Gastroesophageal sphincter (tissue), 3 donors: ENCODE results near the gene APOB.

Experiments
- EP300 ChIP-seq: sonication (generic); formaldehyde crosslinking; IDR thresholded peaks from one replicate; pipeline ENCODE4 v1.6.1; 2017; ENCODE audit warnings: antibody characterized with exemption, mild to moderate bottlenecking
- POLR2A ChIP-seq, 2 donors: fragments of 450-650 bp; IDR thresholded peaks; one replicate each; pipeline ENCODE4 v1.6.1; 2017; ENCODE audit warnings: antibody characterized with exemption in 2 of 2, mild to moderate bottlenecking in 2 of 2, moderate library complexity in 1 of 2
- TF ChIP-seq, protein P1 (sequence below), 4 experiments: fragments of 200-600 bp in 2 of 4; fragments of 450-650 bp in 2 of 4; sonication (generic) in 1 of 4; IDR thresholded peaks; one replicate each; pipeline ENCODE4 v1.5.1; 2017 to 2019; ENCODE audit warnings: antibody characterized with exemption in 4 of 4, mild to moderate bottlenecking in 2 of 4, moderate library complexity in 2 of 4

- TF ChIP-seq, protein P1, sequence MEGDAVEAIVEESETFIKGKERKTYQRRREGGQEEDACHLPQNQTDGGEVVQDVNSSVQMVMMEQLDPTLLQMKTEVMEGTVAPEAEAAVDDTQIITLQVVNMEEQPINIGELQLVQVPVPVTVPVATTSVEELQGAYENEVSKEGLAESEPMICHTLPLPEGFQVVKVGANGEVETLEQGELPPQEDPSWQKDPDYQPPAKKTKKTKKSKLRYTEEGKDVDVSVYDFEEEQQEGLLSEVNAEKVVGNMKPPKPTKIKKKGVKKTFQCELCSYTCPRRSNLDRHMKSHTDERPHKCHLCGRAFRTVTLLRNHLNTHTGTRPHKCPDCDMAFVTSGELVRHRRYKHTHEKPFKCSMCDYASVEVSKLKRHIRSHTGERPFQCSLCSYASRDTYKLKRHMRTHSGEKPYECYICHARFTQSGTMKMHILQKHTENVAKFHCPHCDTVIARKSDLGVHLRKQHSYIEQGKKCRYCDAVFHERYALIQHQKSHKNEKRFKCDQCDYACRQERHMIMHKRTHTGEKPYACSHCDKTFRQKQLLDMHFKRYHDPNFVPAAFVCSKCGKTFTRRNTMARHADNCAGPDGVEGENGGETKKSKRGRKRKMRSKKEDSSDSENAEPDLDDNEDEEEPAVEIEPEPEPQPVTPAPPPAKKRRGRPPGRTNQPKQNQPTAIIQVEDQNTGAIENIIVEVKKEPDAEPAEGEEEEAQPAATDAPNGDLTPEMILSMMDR (IDR thresholded peaks at IDR 0.05) = no peak
- no peak for TF ChIP-seq EP300
- TF ChIP-seq POLR2A (IDR thresholded peaks at IDR 0.05) = no peak
These were observed 90.6 kb downstream of the APOB start for GRCh38 chr2:20953146-20953824.
